MM.1S (cell line): ENCODE data around the gene MSMP.

Source experiments
- DNase-seq: peaks from one replicate; pipeline ENCODE4 v3.0.0-alpha.2; 2015
- H2AFZ ChIP-seq: fragments of 300-600 bp; sonication (generic); 2 replicates; pipeline ENCODE4 v1.6.0; 2016; ENCODE audit warnings: antibody characterized with exemption, low read length
- H3F3A ChIP-seq: fragments of 300-600 bp; sonication (generic); 2 replicates; pipeline ENCODE4 v1.6.1; 2016; ENCODE audit warnings: mild to moderate bottlenecking, antibody characterized with exemption, low read length, moderate library complexity, mixed read lengths; ENCODE audit not compliant: insufficient read depth
- H3K27ac ChIP-seq: fragments of 300-600 bp; sonication (generic); 2 replicates; pipeline ENCODE4 v1.5.1; 2016; ENCODE audit warnings: mild to moderate bottlenecking, low read length
- H3K27me3 ChIP-seq: fragments of 300-600 bp; sonication (generic); replicated peaks from 2 replicates; pipeline ENCODE4 v1.6.0; 2016; ENCODE audit warnings: low read length; ENCODE audit not compliant: insufficient read depth
- H3K36me3 ChIP-seq: fragments of 300-600 bp; sonication (generic); replicated peaks from 2 replicates; pipeline ENCODE4 v1.6.1; 2016; ENCODE audit warnings: mild to moderate bottlenecking, low read length, mixed read lengths; ENCODE audit not compliant: insufficient read depth
- H3K4me1 ChIP-seq: fragments of 300-600 bp; sonication (generic); 2 replicates; pipeline ENCODE4 v1.6.1; 2016; ENCODE audit warnings: low read length, mixed read lengths
- H3K4me2 ChIP-seq: fragments of 300-600 bp; sonication (generic); 2 replicates; pipeline ENCODE4 v1.6.0; 2016; ENCODE audit warnings: low read depth, low read length
- H3K4me3 ChIP-seq: fragments of 300-600 bp; sonication (generic); 2 replicates; pipeline ENCODE4 v1.5.1; 2016; ENCODE audit warnings: low read length, mixed read lengths
- H3K79me2 ChIP-seq: fragments of 300-600 bp; sonication (generic); 2 replicates; pipeline ENCODE4 v1.6.1; 2016; ENCODE audit warnings: mixed run types, low read length, mixed read lengths
- H3K9ac ChIP-seq: fragments of 300-600 bp; sonication (generic); 2 replicates; pipeline ENCODE4 v1.6.1; 2016; ENCODE audit warnings: low read length, mixed read lengths
- H3K9me2 ChIP-seq: fragments of 300-600 bp; sonication (generic); replicated peaks from 2 replicates; pipeline ENCODE4 v1.6.1; 2016; ENCODE audit warnings: mild to moderate bottlenecking, low read length, mixed read lengths; ENCODE audit not compliant: insufficient read depth
- H3K9me3 ChIP-seq: fragments of 300-600 bp; sonication (generic); replicated peaks from 2 replicates; pipeline ENCODE4 v1.6.1; 2016; ENCODE audit warnings: mild to moderate bottlenecking, low read length, mixed read lengths; ENCODE audit not compliant: insufficient read depth
- H4K20me1 ChIP-seq: fragments of 300-600 bp; sonication (generic); 2 replicates; pipeline ENCODE4 v1.6.1; 2016; ENCODE audit warnings: mild to moderate bottlenecking, low read length, moderate library complexity, mixed read lengths; ENCODE audit not compliant: insufficient read depth
- EZH2 ChIP-seq: fragments of 300-600 bp; sonication (generic); optimal IDR thresholded peaks from 2 replicates; pipeline ENCODE3; 2017; ENCODE audit warnings: low read depth, mild to moderate bottlenecking, antibody characterized with exemption, low read length, mixed read lengths
- EZH2phosphoT487 ChIP-seq: fragments of 300-600 bp; sonication (generic); IDR thresholded peaks from 2 replicates; pipeline ENCODE4 v1.6.1; 2018; ENCODE audit warnings: antibody characterized with exemption, low read length
- TF ChIP-seq, protein P1 (sequence below): fragments of 300-600 bp; sonication (generic); IDR thresholded peaks from 2 replicates; pipeline ENCODE4 v1.5.1; 2016; ENCODE audit warnings: antibody characterized with exemption, low read length, mixed read lengths

The MSMP gene

GRCh38 chr9:35793461-35793860 lies 39.4 kb upstream of the MSMP start:
- Histone ChIP-seq H3K9ac (no peak overlapping the region), H3K79me2 (no peaks in the 10 kb centered on the region)

DNA sequence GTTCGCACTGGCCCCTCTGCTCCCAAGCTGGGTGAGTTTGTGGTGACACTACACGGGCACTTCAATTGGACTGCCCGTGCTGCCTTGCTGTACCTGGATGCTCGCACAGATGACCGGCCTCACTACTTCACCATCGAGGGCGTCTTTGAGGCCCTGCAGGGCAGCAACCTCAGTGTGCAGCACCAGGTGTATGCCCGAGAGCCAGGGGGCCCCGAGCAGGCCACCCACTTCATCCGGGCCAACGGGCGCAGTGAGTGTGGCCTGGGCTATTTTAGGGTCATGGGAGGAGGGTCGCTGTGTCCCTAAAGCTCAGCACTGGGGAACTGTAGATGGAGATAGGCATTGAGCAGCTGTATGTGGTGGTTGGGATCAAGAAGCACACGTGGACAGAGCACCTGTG lies 38.8 kb upstream of the MSMP start:
- Histone ChIP-seq H3K9ac (no peak overlapping the region), H4K20me1 (no peaks in the 10 kb centered on the region), H3K4me3 (no peak overlapping the region), H3K79me2 (no peaks in the 10 kb centered on the region), H3K27ac (no peak overlapping the region), H3K4me1 (peaks cover 21% of the 10 kb centered on the region), H3K9me3 (no peaks in the 10 kb centered on the region), H2AFZ (no peak overlapping the region), H3K27me3 (peaks cover 5% of the 10 kb centered on the region; the same call in 1 of the 2 replicates), H3K4me2 (no peak overlapping the region), H3K9me2 (no peaks in the 10 kb centered on the region), H3K36me3 (no peaks in the 10 kb centered on the region), H3F3A (peaks cover 15% of the 10 kb centered on the region)
- no peak for DNase-seq
- TF ChIP-seq EZH2phosphoT487: no peak
- no peak for TF ChIP-seq EZH2
- TF ChIP-seq, protein P1, sequence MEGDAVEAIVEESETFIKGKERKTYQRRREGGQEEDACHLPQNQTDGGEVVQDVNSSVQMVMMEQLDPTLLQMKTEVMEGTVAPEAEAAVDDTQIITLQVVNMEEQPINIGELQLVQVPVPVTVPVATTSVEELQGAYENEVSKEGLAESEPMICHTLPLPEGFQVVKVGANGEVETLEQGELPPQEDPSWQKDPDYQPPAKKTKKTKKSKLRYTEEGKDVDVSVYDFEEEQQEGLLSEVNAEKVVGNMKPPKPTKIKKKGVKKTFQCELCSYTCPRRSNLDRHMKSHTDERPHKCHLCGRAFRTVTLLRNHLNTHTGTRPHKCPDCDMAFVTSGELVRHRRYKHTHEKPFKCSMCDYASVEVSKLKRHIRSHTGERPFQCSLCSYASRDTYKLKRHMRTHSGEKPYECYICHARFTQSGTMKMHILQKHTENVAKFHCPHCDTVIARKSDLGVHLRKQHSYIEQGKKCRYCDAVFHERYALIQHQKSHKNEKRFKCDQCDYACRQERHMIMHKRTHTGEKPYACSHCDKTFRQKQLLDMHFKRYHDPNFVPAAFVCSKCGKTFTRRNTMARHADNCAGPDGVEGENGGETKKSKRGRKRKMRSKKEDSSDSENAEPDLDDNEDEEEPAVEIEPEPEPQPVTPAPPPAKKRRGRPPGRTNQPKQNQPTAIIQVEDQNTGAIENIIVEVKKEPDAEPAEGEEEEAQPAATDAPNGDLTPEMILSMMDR: no peak

More at GRCh38 chr9:35793461-35793860, 39.4 kb upstream of the MSMP start:
- Histone ChIP-seq H3K4me3 (no peak overlapping the region), H3K27me3 (peaks cover 5% of the 10 kb centered on the region; the same call in 1 of the 2 replicates), H3K9me3 (no peaks in the 10 kb centered on the region), H3K4me1 (peaks cover 27% of the 10 kb centered on the region), H4K20me1 (no peaks in the 10 kb centered on the region), H3K4me2 (no peak overlapping the region), H3K9me2 (no peaks in the 10 kb centered on the region), H2AFZ (no peak overlapping the region), H3K36me3 (no peaks in the 10 kb centered on the region), H3F3A (peaks cover 16% of the 10 kb centered on the region), H3K27ac (no peak overlapping the region)
- DNase-seq: no peak
- TF ChIP-seq EZH2 (no peak), EZH2phosphoT487 (no peak)
- TF ChIP-seq, protein P1: no peak

DNA sequence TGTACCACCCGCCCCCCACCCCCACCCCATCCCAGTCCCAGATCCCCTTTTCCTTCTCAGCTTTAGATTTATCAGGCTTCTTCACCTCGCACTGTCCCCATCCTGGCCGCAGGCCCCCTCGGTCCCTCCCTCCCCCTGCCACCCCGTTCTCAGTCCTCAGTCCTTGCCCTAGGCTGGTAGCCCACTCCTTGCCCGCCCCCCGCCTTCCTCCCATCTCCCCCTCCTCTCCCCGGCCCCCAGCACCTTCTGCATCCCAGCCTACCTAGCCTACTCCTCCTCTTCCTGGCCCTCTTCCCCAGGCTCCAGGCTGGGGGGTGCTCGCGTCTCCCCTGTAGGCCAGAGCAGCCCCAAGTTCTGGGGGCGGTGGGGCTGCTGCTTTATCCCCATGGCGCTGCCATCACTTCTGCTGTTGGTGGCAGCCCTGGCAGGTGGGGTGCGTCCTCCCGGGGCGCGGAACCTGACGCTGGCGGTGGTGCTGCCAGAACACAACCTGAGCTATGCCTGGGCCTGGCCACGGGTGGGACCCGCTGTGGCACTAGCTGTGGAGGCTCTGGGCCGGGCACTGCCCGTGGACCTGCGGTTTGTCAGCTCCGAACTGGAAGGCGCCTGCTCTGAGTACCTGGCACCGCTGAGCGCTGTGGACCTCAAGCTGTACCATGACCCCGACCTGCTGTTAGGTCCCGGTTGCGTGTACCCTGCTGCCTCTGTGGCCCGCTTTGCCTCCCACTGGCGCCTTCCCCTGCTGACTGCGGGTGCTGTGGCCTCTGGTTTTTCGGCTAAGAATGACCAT lies 38.1 kb upstream of the MSMP start:
- TF ChIP-seq EZH2: no peak
- TF ChIP-seq EZH2phosphoT487: no peak
- TF ChIP-seq, protein P1: no peak
- Histone ChIP-seq H3K9me3 (no peaks in the 10 kb centered on the region), H2AFZ (no peak overlapping the region), H3K27me3 (peaks cover 5% of the 10 kb centered on the region; the same call in 1 of the 2 replicates), H3F3A (peaks cover 12% of the 10 kb centered on the region), H3K4me2 (no peak overlapping the region), H3K36me3 (no peaks in the 10 kb centered on the region), H4K20me1 (no peaks in the 10 kb centered on the region), H3K9ac (no peak overlapping the region), H3K27ac (no peak overlapping the region), H3K4me1 (peaks cover 15% of the 10 kb centered on the region), H3K9me2 (no peaks in the 10 kb centered on the region), H3K4me3 (no peak overlapping the region), H3K79me2 (no peaks in the 10 kb centered on the region)
- DNase-seq: no peak
